HepG2 (cell line): ENCODE measurements around the gene JAK1. TPM values are rescaled to one million over a fixed set of nuclear protein-coding genes. Genes with fewer than 3 reads are reported as not detected.

Experiments used
- ATAC-seq: fragments of 200-7000 bp; cut with Tn5 transposase; 3 replicates; pipeline ENCODE4 v1.9.1; 2020; ENCODE audit warnings: mild to moderate bottlenecking, moderate library complexity
- BruUV-seq: library from RNA; stranded (reverse); fragments of 400-500 nt; replicated peaks from 2 replicates; lab custom pipeline; 2021; lab: Mats Ljungman, UMichigan
- CTCF ChIA-PET: fragments of 300-600 bp; formaldehyde crosslinking; extraction: SDS; loops from one replicate; lab custom pipeline; 2021; ENCODE audit warnings: low total read pairs, inconsistent platforms, low intra/inter-chr PET ratio; lab: Yijun Ruan, JAX
- POLR2A ChIA-PET: fragments of 350-600 bp; sonication (Branson Sonifier 250); formaldehyde crosslinking; loops from one replicate; lab custom pipeline; 2020; ENCODE audit warnings: antibody characterized with exemption, inconsistent platforms; lab: Yijun Ruan, JAX
- DNase-seq: peaks from one replicate; pipeline ENCODE4 v3.0.0-alpha.2; 2015; ENCODE audit warnings: low spot score
- FAIRE-seq: peaks from 3 replicates; lab custom pipeline; 2011; peaks lifted over from hg19 to GRCh38; lab: Jason Lieb, UNC
- H2AFZ ChIP-seq: one replicate; pipeline ENCODE4 v1.6.1; 2011; ENCODE audit warnings: low read length, inconsistent platforms
- H3K27ac ChIP-seq: fragments of 300-600 bp; 3 replicates; pipeline ENCODE4 v1.8.0; 2011; ENCODE audit warnings: mixed run types, mild to moderate bottlenecking, mixed read lengths, low read length, inconsistent platforms; ENCODE audit not compliant: insufficient read depth; ENCODE audit errors: extremely low read length
- H3K27me3 ChIP-seq, 2 experiments: fragments of 200-600 bp in 1 of 2; 2 replicates in 1 of 2; 3 replicates in 1 of 2; pipeline versions ENCODE4 v1.6.0 to v1.8.0; 2011; ENCODE audit warnings: low read length in 2 of 2, mild to moderate bottlenecking in 2 of 2, moderate library complexity in 2 of 2, inconsistent platforms in 1 of 2; ENCODE audit not compliant: insufficient read depth in 2 of 2, control insufficient read depth in 1 of 2
- H3K36me3 ChIP-seq, 2 experiments: fragments of 200-600 bp in 1 of 2; replicated peaks in 1 of 2; 2 replicates in 1 of 2; 3 replicates in 1 of 2; pipeline versions ENCODE4 v1.5.1 to v1.8.0; 2011; ENCODE audit warnings: low read length in 2 of 2, inconsistent platforms in 1 of 2; ENCODE audit not compliant: insufficient read depth in 2 of 2, control insufficient read depth in 1 of 2
- H3K4me1 ChIP-seq: 2 replicates; pipeline ENCODE4 v1.5.1; 2012; ENCODE audit warnings: low read length, inconsistent platforms; ENCODE audit not compliant: insufficient read depth
- H3K4me2 ChIP-seq: 2 replicates; pipeline ENCODE4 v1.6.0; 2011; ENCODE audit warnings: low read depth, low read length, inconsistent platforms
- H3K4me3 ChIP-seq, 3 experiments: fragments of 200-600 bp in 1 of 3; sonication (generic), shearing (Covaris generic) in 1 of 3; replicated peaks in 1 of 3; 2 replicates each; pipeline ENCODE4 v1.5.1; 2011 to 2016; ENCODE audit warnings: low read length in 3 of 3, inconsistent platforms in 2 of 3, low read depth in 2 of 3, mild to moderate bottlenecking in 2 of 3, control low read depth in 1 of 3, mixed read lengths in 1 of 3; ENCODE audit not compliant: insufficient read depth in 1 of 3
- H3K79me2 ChIP-seq: one replicate; pipeline ENCODE4 v1.6.1; 2011; ENCODE audit warnings: low read length, inconsistent platforms; ENCODE audit not compliant: insufficient read depth
- H3K9ac ChIP-seq: 2 replicates; pipeline ENCODE4 v1.6.0; 2011; ENCODE audit warnings: mild to moderate bottlenecking, low read depth, low read length, inconsistent platforms; ENCODE audit not compliant: insufficient read depth
- H3K9me3 ChIP-seq: 2 replicates; pipeline ENCODE4 v1.5.1; 2012; ENCODE audit warnings: mild to moderate bottlenecking, low read length
- H4K20me1 ChIP-seq: 2 replicates; pipeline ENCODE4 v1.6.0; 2011; ENCODE audit warnings: inconsistent platforms, mild to moderate bottlenecking, low read length, moderate library complexity; ENCODE audit not compliant: insufficient read depth
- BHLHE40 ChIP-seq: IDR thresholded peaks from 2 replicates; pipeline ENCODE4 v1.6.1; 2011; ENCODE audit warnings: low read length, improper control_type of control experiment
- MAX ChIP-seq: IDR thresholded peaks from 2 replicates; pipeline ENCODE4 v1.6.1; 2012; ENCODE audit warnings: inconsistent platforms
- NR2F2 ChIP-seq: IDR thresholded peaks from 2 replicates; pipeline ENCODE4 v1.6.1; 2012; ENCODE audit warnings: low read depth, inconsistent platforms, borderline replicate concordance
- PAWR ChIP-seq: sonication (generic); formaldehyde crosslinking; IDR thresholded peaks from 2 replicates; pipeline ENCODE4 v1.4.0; 2020; ENCODE audit warnings: missing genetic modification reagents, mild to moderate bottlenecking, borderline replicate concordance
- POGK ChIP-seq: sonication (generic); formaldehyde crosslinking; conservative IDR thresholded peaks from 2 replicates; pipeline ENCODE4 v1.8.0; 2022; ENCODE audit warnings: mild to moderate bottlenecking, moderate library complexity, missing genetic modification reagents
- ZNF232 ChIP-seq: sonication (generic); formaldehyde crosslinking; IDR thresholded peaks from 2 replicates; pipeline ENCODE4 v1.4.0; 2020; ENCODE audit warnings: missing genetic modification reagents, borderline replicate concordance
- ZNF598 ChIP-seq: sonication (generic); formaldehyde crosslinking; IDR thresholded peaks from 2 replicates; pipeline ENCODE4 v1.5.1; 2020; ENCODE audit warnings: mild to moderate bottlenecking, missing genetic modification reagents, borderline replicate concordance
- ZNF670 ChIP-seq: sonication (generic); formaldehyde crosslinking; IDR thresholded peaks from 2 replicates; pipeline ENCODE4 v1.8.0; 2022; ENCODE audit warnings: mild to moderate bottlenecking, missing genetic modification reagents, borderline replicate concordance
- ZNF781 ChIP-seq: sonication (generic); formaldehyde crosslinking; IDR thresholded peaks from 2 replicates; pipeline ENCODE4 v1.5.1; 2020; ENCODE audit warnings: borderline replicate concordance, mild to moderate bottlenecking, missing genetic modification reagents; ENCODE audit errors: not compliant biosample characterization
- WGBS: methylation state at CpG from one replicate; pipeline ENCODE4 v1.1.6; 2017; ENCODE audit warnings: low lambda C conversion rate; 5-methylcytosine and 5-hydroxymethylcytosine counted together
- in situ Hi-C: cut with HindIII; loops from 2 replicates; pipeline ENCODE4 v1.10.0; 2017; ENCODE audit warnings: low pct_unique_long_range_greater_than_20kb; ENCODE audit not compliant: extremely low pct_ligation_motif_present
- intact Hi-C: fragments of 100-400 bp; cut with micrococcal nuclease; formaldehyde crosslinking; loops from one replicate; pipeline ENCODE4 v1.10.0; 2022; ENCODE audit not compliant: unreplicated experiment
- polyA plus RNA-seq, 8 experiments: library from polyadenylated mRNA; depleted of rRNA in 3 of 8; stranded (reverse) in 7 of 8; unstranded in 1 of 8; fragments of >200 nt; fragmentation: Illumina TruSeq in 4 of 8; extraction: Trizol in 4 of 8; gene quantifications; 2 replicates each; pipeline versions ENCODE4 v1.2.1 to v1.2.3, GENCODE V29; 2011 to 2016; ENCODE audit warnings: low read depth in 4 of 8, missing spikeins in 1 of 8, mixed read lengths in 1 of 8; ENCODE audit not compliant: insufficient read depth in 1 of 8
- total RNA-seq, 5 experiments: library from RNA; depleted of rRNA; stranded (reverse); fragments of >200 nt; fragmentation: Illumina TruSeq; extraction: Trizol; gene quantifications; 2 replicates each; pipeline ENCODE4 v1.2.3, GENCODE V29; 2016; ENCODE audit warnings: low read depth in 1 of 5

JAK1 gene
- total and polyA plus RNA-seq, 2 of the 13 experiments (the other 11 are each of a cell fraction or from before 2014, with no cell fraction given), result 23.9 to 42.4 TPM

GRCh38 chr1:64942675-64943074 is 23.7 kb downstream of the JAK1 start:
- Histone ChIP-seq H3K36me3 (no peaks in the 10 kb centered on the region), H2AFZ (no peak overlapping the region), H3K4me3 (no peak overlapping the region), H4K20me1 (0 out of 2 replicates have a peak, but pooled peaks cover 5% of the 10 kb centered on the region), H3K9me3 (no peaks in the 10 kb centered on the region), H3K4me1 (0 out of 2 replicates have a peak, but pooled peaks cover 5% of the 10 kb centered on the region), H3K27me3 (no peaks in the 10 kb centered on the region), H3K4me2 (no peak overlapping the region), H3K79me2 (peaks cover 70% of the 10 kb centered on the region), H3K27ac (no peak overlapping the region), H3K9ac (no peak overlapping the region)
- no peak for FAIRE-seq
- CTCF ChIA-PET, result no interaction called here
- intact Hi-C loops, result no loop called here
- 63% methylated on average over 3 of the region's 3 CpGs for WGBS
- in situ Hi-C loops, result no loop called here
- no peak for DNase-seq
- no TSS peak for BruUV-seq
- POLR2A ChIA-PET, result no interaction called here
- ATAC-seq, result no peak
- no peak for TF ChIP-seq ZNF781 (CRISPR knock-in tag)
- TF ChIP-seq MAX, result no peak
- no peak for TF ChIP-seq POGK
- TF ChIP-seq ZNF598 (CRISPR knock-in tag), result no peak
- TF ChIP-seq NR2F2, result no peak
- no peak for TF ChIP-seq PAWR (CRISPR knock-in tag)
- TF ChIP-seq ZNF232 (CRISPR knock-in tag), result no peak
- TF ChIP-seq BHLHE40, result no peak
- no peak for TF ChIP-seq ZNF670 (CRISPR knock-in tag)
